ENCODE results near the gene MEMO1.
"Not testable (repeated sequence)": the region's sequence is repeated elsewhere in the genome, so short reads cannot be mapped to it uniquely, and the experiment has no call there.

The MEMO1 gene

DNA sequence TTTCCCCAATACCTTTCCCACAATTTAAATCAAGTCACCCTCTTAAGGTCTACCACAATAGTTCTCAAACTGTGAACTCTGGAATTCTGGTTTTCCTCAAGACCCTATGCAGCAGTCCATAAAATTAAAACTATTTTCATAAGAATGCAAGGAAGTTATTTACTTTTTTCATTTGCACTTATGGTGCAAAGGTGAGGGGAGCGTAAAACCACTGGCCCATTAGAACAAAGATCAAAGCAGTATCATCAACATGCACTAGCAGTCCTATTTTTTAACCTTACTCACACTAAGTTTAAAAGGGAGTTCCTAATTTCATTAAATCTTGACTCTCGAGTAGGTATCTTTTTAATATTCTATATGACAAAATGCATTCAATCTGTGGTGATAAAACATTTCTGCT lies 85.3 kb downstream of the MEMO1 start:
- Mint-ChIP-seq H3K36me3 (ENCODE audit: low read depth) (peaks cover 57% of the 10 kb centered on the region), H3K27me3 (no peaks in the 10 kb centered on the region), H3K4me3 (no peak overlapping the region), H3K4me1 (ENCODE audit: low read depth) (peaks cover 5% of the 10 kb centered on the region), H3K27ac (no peak overlapping the region), H3K9me3 (no peaks in the 10 kb centered on the region)
- no peak for DNase-seq

DNA sequence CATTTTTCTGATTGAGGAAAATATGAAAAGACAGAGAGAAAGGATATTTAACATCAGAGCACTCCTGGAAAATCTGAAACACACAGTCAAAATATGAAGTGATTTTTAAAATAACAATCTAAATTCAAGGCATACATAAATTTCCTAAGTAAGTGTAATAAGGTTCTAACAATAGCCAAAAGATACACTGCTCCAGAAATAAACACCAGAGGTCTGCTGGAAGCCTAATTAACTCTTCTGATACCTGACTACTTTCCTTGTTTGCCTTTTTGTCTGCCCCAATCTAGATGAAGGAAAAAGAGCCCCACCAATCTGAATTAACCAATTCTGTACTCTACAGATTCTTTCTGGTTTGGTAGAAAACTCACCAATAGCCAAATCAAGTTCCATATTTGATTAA lies 87.1 kb downstream of the MEMO1 start:
- peaks cover 60% of the 10 kb centered on the region for H3K36me3 Mint-ChIP-seq (ENCODE audit: low read depth)
- no peaks in the 10 kb centered on the region for H3K9me3 Mint-ChIP-seq
- H3K27ac Mint-ChIP-seq, result no peak overlapping the region
- no peak overlapping the region for H3K4me3 Mint-ChIP-seq
- peaks cover 4% of the 10 kb centered on the region for H3K4me1 Mint-ChIP-seq (ENCODE audit: low read depth)
- H3K27me3 Mint-ChIP-seq, result no peaks in the 10 kb centered on the region
- no peak for DNase-seq

DNA sequence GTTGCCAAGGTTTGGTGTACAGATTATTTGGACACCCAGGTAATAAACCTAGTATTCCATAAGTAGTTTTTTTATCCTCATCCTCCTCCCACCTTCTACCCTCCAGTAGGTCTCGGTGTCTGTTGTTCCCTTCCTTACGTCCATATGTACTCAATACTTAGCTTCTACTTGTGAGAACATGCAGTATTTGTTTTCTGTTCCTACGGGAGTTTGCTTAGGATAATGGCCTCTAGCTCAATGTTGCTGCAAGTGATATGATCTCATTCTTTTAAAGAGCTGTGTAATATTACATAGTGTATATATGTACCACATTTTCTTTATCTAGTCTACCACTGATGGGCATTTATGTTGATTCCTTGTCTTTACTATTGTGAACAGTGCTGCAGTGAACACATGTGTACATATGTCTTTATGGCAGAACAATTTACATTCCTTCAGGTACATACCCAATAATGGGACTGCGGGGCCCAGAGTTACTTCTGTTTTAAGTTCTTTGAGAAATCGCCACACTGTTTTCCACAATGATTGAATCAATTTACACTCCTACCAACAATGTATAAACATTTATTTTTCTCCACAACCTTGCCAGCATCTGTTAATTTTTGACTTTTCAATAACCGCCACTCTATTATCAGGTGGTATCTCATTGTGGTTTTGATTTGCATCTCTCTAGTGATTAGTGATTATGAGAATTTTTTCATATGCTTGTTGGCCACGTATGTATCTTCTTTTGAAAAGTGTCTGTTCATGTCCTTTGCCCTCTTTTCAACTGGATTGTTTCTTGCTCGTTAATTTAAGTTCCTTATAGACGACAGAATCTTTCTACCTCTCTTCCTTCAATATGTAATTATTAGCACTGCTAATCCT lies 88.0 kb downstream of the MEMO1 start:
- Mint-ChIP-seq H3K4me1 (ENCODE audit: low read depth) (peaks cover 4% of the 10 kb centered on the region), H3K27me3 (no peaks in the 10 kb centered on the region), H3K27ac (no peak overlapping the region), H3K36me3 (ENCODE audit: low read depth) (peaks cover 64% of the 10 kb centered on the region), H3K9me3 (no peaks in the 10 kb centered on the region), H3K4me3 (no peak overlapping the region)
- no peak for DNase-seq

- Mint-ChIP-seq H3K27ac (no peak overlapping the region), H3K4me3 (no peak overlapping the region), H3K4me1 (ENCODE audit: low read depth) (peaks cover 4% of the 10 kb centered on the region), H3K27me3 (no peaks in the 10 kb centered on the region), H3K36me3 (ENCODE audit: low read depth) (peaks cover 67% of the 10 kb centered on the region), H3K9me3 (no peaks in the 10 kb centered on the region)
- DNase-seq, result no peak
These were observed 89.8 kb downstream of the MEMO1 start for GRCh38 chr2:31920962-31921361.

DNA sequence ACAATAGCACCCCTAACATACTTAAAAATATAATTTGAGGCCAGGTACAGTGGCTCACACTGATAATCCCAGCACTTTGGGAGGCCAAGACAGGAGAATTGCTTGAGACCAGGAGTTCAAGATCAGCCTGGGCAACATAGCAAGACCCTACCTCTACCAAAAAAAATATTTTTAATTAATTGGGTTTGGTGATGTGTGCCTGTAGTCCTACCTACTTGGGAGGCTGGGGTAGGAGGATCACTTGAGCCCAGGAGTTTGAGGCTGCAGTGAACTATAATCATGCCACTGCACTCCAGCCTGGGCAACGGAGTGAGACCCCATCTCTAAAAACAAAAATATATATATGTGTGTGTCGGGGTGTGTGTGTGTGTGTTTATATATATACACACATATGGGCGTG lies 91.3 kb downstream of the MEMO1 start:
- peaks cover 4% of the 10 kb centered on the region for H3K4me1 Mint-ChIP-seq (ENCODE audit: low read depth)
- H3K27me3 Mint-ChIP-seq, result no peaks in the 10 kb centered on the region
- no peak overlapping the region for H3K4me3 Mint-ChIP-seq
- H3K27ac Mint-ChIP-seq, result no peak overlapping the region
- H3K9me3 Mint-ChIP-seq, result no peaks in the 10 kb centered on the region
- peaks cover 62% of the 10 kb centered on the region for H3K36me3 Mint-ChIP-seq (ENCODE audit: low read depth)
- DNase-seq, result no peak

DNA sequence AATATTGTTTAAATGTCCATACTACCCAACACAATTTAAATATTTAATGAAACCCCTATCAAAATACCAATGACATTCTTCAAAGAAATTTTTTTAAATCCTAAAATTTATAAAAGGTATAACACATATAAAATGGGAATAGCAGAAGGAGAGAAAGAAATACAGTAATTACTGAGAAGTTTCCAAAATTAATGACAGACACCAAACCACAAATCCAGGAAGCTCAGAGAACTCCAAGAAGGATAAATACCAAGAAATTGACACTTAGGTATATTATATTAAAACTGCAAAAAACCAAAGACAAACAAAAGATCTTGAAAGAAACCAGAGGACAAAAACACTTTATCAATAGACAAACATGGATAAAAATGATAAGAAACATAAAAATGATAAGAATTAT lies 101.1 kb downstream of the MEMO1 start:
- H3K27ac Mint-ChIP-seq, result no peak overlapping the region
- no peaks in the 10 kb centered on the region for H3K27me3 Mint-ChIP-seq
- no peak for DNase-seq
- no peak overlapping the region for H3K4me3 Mint-ChIP-seq
- peaks cover 10% of the 10 kb centered on the region for H3K4me1 Mint-ChIP-seq (ENCODE audit: low read depth)
- H3K36me3 Mint-ChIP-seq (ENCODE audit: low read depth), result peaks cover 68% of the 10 kb centered on the region
- no peaks in the 10 kb centered on the region for H3K9me3 Mint-ChIP-seq

GRCh38 chr2:31907491-31907890 lies 103.3 kb downstream of the MEMO1 start:
- not testable (repeated sequence) for H3K4me3 Mint-ChIP-seq, H3K27me3 Mint-ChIP-seq, DNase-seq, H3K9me3 Mint-ChIP-seq
- peak overlapping the region; percentile 65 for H3K27ac Mint-ChIP-seq
- peaks cover 67% of the 10 kb centered on the region for H3K36me3 Mint-ChIP-seq (ENCODE audit: low read depth)
- peaks cover 22% of the 10 kb centered on the region for H3K4me1 Mint-ChIP-seq (ENCODE audit: low read depth)

- H3K4me3 Mint-ChIP-seq, result no peak overlapping the region
- H3K9me3 Mint-ChIP-seq, result peaks cover 14% of the 10 kb centered on the region
- H3K27me3 Mint-ChIP-seq, result no peaks in the 10 kb centered on the region
- peaks cover 13% of the 10 kb centered on the region for H3K4me1 Mint-ChIP-seq (ENCODE audit: low read depth)
- DNase-seq, result no peak
- no peak overlapping the region for H3K27ac Mint-ChIP-seq
- H3K36me3 Mint-ChIP-seq (ENCODE audit: low read depth), result peaks cover 82% of the 10 kb centered on the region
These were observed 107.6 kb downstream of the MEMO1 start for GRCh38 chr2:31903109-31903780.

- H3K27me3 Mint-ChIP-seq, result no peaks in the 10 kb centered on the region
- DNase-seq, result no peak
- H3K27ac Mint-ChIP-seq, result no peak overlapping the region
- peaks cover 19% of the 10 kb centered on the region for H3K9me3 Mint-ChIP-seq
- peaks cover 86% of the 10 kb centered on the region for H3K36me3 Mint-ChIP-seq (ENCODE audit: low read depth)
- peaks cover 13% of the 10 kb centered on the region for H3K4me1 Mint-ChIP-seq (ENCODE audit: low read depth)
- no peak overlapping the region for H3K4me3 Mint-ChIP-seq
These were observed 108.9 kb downstream of the MEMO1 start for GRCh38 chr2:31901900-31902299.

DNA sequence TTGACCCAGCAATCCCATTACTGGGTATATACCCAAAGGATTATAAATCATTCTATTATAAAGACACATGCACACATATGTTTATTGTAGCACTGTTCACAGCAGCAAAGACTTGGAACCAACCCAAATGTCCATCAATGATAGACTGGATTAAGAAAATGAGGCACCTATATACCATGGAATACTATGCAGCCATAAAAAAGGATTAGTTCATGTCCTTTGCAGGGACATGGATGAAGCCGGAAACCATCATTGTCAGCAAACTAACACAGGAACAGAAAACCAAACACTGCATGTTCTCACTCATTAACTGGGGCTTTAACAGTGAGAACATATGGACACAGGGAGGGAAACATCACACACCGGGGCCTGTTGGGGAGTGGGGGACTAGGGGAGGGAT lies 110.7 kb downstream of the MEMO1 start:
- H3K4me1 Mint-ChIP-seq (ENCODE audit: low read depth), result peaks cover 16% of the 10 kb centered on the region
- peaks cover 88% of the 10 kb centered on the region for H3K36me3 Mint-ChIP-seq (ENCODE audit: low read depth)
- not testable (repeated sequence) for H3K27ac Mint-ChIP-seq, DNase-seq, H3K4me3 Mint-ChIP-seq, H3K27me3 Mint-ChIP-seq
- peaks cover 21% of the 10 kb centered on the region for H3K9me3 Mint-ChIP-seq

DNA sequence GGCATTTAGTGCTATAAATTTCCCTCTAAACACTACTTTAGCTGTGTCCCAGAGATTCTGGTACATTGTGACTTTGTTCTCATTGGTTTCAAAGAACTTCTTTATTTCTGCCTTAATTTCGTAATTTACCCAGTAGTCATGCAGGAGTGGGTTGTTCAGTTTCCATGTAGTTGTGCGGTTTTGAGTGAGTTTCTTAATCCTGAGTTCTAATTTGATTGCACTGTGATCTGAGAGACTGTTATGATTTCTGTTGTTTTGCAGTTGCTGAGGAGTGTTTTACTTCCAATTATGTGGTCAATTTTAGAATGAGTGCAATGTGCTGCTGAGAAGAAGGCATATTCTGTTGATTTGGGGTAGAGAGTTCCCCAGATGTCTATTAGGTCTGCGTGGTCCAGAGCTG lies 112.5 kb downstream of the MEMO1 start:
- Mint-ChIP-seq H3K36me3 (ENCODE audit: low read depth) (peaks cover 90% of the 10 kb centered on the region), H3K27ac (peak overlapping the region; percentile 23), H3K9me3 (peaks cover 21% of the 10 kb centered on the region)
- H3K27me3 Mint-ChIP-seq; DNase-seq; H3K4me3 Mint-ChIP-seq; H3K4me1 Mint-ChIP-seq (ENCODE audit: low read depth): not testable (repeated sequence)

- not testable (repeated sequence) for H3K4me1 Mint-ChIP-seq (ENCODE audit: low read depth); H3K27ac Mint-ChIP-seq
- H3K36me3 Mint-ChIP-seq (ENCODE audit: low read depth), result peaks cover 90% of the 10 kb centered on the region
These were observed 113.5 kb downstream of the MEMO1 start for GRCh38 chr2:31897340-31897739.

DNA sequence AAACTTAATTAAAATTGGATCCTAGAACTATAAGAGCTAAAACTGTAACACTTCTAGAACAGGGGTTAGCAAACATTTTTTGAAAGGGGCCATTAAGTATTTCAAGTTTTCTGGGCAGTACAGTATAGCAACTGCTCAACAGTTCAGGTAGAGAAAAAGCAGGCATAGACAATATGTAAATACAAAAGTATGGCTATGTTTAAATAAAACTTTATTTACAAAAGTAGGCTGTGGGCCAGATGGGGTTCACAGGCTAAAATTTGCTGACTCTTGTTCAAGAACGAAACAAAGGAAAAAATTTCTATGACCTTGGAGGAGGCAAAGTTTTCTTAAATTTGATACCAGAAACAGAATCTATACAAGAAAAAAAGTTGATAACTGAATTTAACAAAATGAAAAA lies 114.5 kb downstream of the MEMO1 start:
- Mint-ChIP-seq H3K36me3 (ENCODE audit: low read depth) (peaks cover 89% of the 10 kb centered on the region), H3K27me3 (no peaks in the 10 kb centered on the region), H3K4me3 (no peak overlapping the region), H3K4me1 (ENCODE audit: low read depth) (peaks cover 6% of the 10 kb centered on the region), H3K27ac (no peak overlapping the region), H3K9me3 (peaks cover 21% of the 10 kb centered on the region)
- no peak for DNase-seq

More at GRCh38 chr2:31897340-31897739, 113.5 kb downstream of the MEMO1 start:
- peaks cover 21% of the 10 kb centered on the region for H3K9me3 Mint-ChIP-seq
- DNase-seq, H3K27me3 Mint-ChIP-seq, H3K4me3 Mint-ChIP-seq: not testable (repeated sequence)

DNA sequence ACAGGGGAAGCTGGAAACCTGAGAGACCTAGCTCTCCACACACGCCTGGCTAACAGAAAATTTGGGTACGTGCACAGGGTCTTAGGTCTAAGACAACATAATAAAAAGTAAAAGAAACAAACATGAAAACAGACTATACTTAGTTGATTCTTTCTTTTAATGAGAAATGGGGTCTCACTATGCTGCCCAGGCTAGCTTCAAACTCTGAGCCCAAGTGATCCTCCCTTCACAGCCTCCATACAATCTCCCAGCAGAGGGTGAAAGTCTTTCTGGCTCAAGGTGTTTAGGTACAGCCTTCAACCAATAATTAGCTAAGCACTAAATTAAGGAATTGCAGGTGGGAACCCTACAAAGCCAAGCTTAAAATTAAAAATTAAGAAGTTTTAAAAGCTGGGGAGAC lies 116.2 kb downstream of the MEMO1 start:
- H3K4me1 Mint-ChIP-seq (ENCODE audit: low read depth), result peaks cover 8% of the 10 kb centered on the region
- H3K27me3 Mint-ChIP-seq, result no peaks in the 10 kb centered on the region
- no peak overlapping the region for H3K27ac Mint-ChIP-seq
- H3K36me3 Mint-ChIP-seq (ENCODE audit: low read depth), result peaks cover 86% of the 10 kb centered on the region
- H3K9me3 Mint-ChIP-seq, result peaks cover 15% of the 10 kb centered on the region
- no peak for DNase-seq
- no peak overlapping the region for H3K4me3 Mint-ChIP-seq

GRCh38 chr2:31893094-31893493 lies 117.7 kb downstream of the MEMO1 start:
- Mint-ChIP-seq H3K4me3 (no peak overlapping the region), H3K4me1 (ENCODE audit: low read depth) (peaks cover 12% of the 10 kb centered on the region), H3K36me3 (ENCODE audit: low read depth) (peaks cover 78% of the 10 kb centered on the region), H3K27me3 (no peaks in the 10 kb centered on the region), H3K27ac (no peak overlapping the region), H3K9me3 (peaks cover 5% of the 10 kb centered on the region)
- DNase-seq, result no peak
